Measurements from ENCODE around the gene CHADL. TPM values are rescaled to one million over a fixed set of nuclear protein-coding genes. Genes with fewer than 3 reads are reported as not detected.

CHADL gene
- total and polyA plus RNA-seq, 2 experiments from 2014 or later = 1.8 to 3.3 TPM

DNA sequence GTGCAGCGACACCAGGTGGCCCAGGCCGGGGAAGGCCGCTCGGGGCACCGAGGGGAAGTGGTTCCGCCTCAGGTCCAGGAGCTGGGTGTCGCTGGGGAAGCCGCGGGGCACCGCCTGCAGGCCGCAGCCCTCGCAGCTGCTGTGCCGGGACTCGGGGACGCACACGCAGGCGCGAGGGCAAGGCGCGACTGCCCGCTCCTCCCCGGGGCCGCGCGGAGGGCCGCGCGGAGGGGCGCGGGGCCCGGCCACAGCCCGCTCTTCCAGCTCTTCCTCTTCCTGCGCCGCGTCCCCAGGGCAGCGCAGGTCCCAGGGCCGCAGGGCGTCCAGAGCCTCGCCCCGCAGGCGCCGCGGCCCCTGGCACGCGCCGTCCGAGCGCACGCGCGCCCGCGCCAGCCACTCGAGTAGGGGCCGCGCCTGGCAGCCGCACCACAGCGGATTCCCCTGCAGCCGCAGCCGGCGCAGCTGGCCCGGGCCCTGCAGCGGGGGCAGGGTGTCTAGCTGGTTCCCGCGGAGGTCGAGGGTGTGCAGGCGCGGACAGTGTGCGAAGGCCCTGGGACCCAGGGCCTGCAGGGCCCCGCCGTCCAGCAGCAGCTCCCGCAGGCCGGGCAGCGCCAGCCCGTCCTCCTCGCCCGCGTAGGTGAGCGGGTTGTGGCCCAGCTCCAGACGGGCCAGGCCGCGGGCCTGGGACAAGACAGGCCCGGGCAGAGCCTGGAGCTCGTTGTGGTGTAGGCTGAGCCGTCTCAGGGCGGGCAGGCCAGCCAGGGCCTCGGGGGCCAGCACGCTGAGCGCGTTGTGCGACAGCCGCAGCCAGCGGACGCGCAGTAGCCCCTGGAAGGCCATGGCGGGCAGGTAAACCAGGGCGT lies 2.8 kb downstream of the CHADL start:
- no peak overlapping the region for H3K27ac ChIP-seq
- H3K27me3 ChIP-seq = no peaks in the 10 kb centered on the region
- H3K36me3 ChIP-seq = no peaks in the 10 kb centered on the region
- peak; percentile 50 to 74 for DNase-seq (ENCODE audit: low read depth in 1 of 2, low spot score in 1 of 2)
- H3K4me3 ChIP-seq = peak overlapping the region; percentile 10
- H3K9me3 ChIP-seq (ENCODE audit: low read depth) = no peaks in the 10 kb centered on the region
- TF ChIP-seq CTCF (IDR thresholded peaks at IDR 0.05; ENCODE audit: low read depth, low read length) = peak; percentile 44
- H3K4me1 ChIP-seq (ENCODE audit: low read depth) = no peaks in the 10 kb centered on the region

DNA sequence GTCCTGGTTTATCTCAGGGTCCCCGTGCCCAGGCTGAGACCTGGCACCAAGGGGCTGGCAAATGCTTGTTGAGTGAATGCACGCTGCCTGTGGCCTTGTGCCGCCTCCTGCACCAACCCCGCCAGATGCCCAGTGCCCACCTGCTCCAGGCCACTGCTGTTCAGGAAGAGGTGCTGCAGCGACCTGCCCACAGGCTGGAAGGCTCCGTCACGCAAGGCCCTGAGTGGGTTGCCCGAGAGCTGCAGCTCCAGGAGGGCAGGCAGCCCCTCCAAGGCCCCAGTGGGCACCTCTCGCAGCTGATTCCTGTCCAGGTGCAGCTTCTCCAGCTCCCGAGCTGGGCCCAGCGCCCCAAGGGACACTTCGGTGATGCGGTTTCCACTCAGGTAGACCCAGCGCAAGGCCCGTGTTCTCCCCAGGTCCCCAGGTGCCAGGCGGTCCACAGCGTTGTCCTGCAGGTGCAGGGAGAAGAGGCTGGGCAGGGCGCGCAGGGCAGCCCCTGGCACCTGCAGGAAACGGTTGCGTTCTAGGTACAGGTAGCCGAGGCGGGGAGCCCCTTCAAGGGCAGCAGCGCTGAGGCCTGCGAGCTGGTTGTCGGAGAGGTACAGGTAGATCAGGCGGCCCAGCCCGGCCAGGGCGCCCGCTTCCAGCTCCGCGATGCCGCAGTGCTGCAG lies 3.6 kb downstream of the CHADL start:
- Histone ChIP-seq H3K27ac (no peak overlapping the region), H3K4me1 (ENCODE audit: low read depth) (no peaks in the 10 kb centered on the region), H3K27me3 (no peaks in the 10 kb centered on the region), H3K9me3 (ENCODE audit: low read depth) (no peaks in the 10 kb centered on the region), H3K4me3 (peak overlapping the region; percentile 10), H3K36me3 (no peaks in the 10 kb centered on the region)
- DNase-seq (ENCODE audit: low read depth in 1 of 2, low spot score in 1 of 2) = no peak
- no peak for TF ChIP-seq CTCF (IDR thresholded peaks at IDR 0.05; ENCODE audit: low read depth, low read length)

- DNase-seq (ENCODE audit: low read depth in 1 of 2, low spot score in 1 of 2) = no peak
- Histone ChIP-seq H3K4me1 (ENCODE audit: low read depth) (no peaks in the 10 kb centered on the region), H3K4me3 (no peak overlapping the region), H3K27ac (no peak overlapping the region), H3K27me3 (no peaks in the 10 kb centered on the region), H3K36me3 (no peaks in the 10 kb centered on the region), H3K9me3 (ENCODE audit: low read depth) (no peaks in the 10 kb centered on the region)
- no peak for TF ChIP-seq CTCF (IDR thresholded peaks at IDR 0.05; ENCODE audit: low read depth, low read length)
Observed at GRCh38 chr22:41234815-41235695, 5.7 kb downstream of the CHADL start.

DNA sequence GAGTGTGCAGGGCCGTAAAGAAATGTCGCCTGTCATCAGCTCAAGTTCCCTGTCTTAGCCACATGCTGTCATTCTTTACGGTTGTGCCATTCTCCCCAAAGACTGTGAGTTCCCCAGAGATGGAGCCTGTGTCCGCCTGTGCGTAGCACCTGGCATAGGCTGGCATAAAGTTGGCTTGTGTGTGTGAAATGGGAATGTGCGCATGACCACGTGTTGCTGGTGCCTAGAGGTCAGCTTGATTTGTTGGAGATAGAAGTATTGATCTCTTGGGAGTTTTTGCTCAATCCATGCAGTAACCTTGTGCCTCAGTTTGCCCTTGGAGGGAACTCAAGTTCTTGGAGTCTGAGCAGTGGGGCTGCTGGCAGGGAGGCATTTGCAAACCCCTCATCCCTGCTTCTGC lies 9.4 kb downstream of the CHADL start:
- Histone ChIP-seq H3K36me3 (peaks cover 13% of the 10 kb centered on the region), H3K4me3 (no peak overlapping the region), H3K9me3 (ENCODE audit: low read depth) (no peaks in the 10 kb centered on the region), H3K27ac (no peak overlapping the region), H3K27me3 (no peaks in the 10 kb centered on the region), H3K4me1 (ENCODE audit: low read depth) (no peaks in the 10 kb centered on the region)
- no peak for TF ChIP-seq CTCF (IDR thresholded peaks at IDR 0.05; ENCODE audit: low read depth, low read length)
- DNase-seq (ENCODE audit: low read depth in 1 of 2, low spot score in 1 of 2) = no peak

DNA sequence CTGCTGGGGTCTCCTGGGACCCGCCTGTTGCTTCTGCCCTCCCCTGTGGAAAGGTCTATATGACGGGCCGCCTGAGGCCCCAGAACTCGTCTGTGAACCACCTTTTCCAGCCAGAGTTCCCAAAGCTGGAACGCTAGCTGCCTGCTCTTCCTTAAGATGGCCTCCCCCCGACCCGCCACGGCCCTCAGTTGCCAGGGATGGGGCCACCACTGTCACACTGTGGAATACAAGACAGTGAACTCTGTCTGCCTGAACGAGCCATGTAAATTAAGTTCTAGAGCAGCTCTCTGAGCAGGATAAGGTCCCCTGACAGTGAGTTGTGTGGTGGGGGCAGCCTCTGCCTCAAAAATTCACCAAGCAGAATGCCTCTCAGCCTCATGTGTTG lies 10.3 kb downstream of the CHADL start:
- DNase-seq (ENCODE audit: low read depth in 1 of 2, low spot score in 1 of 2) = no peak
- no peaks in the 10 kb centered on the region for H3K9me3 ChIP-seq (ENCODE audit: low read depth)

More for the DNA sequence above, 10.3 kb downstream of the CHADL start:
- Histone ChIP-seq H3K4me3 (no peak overlapping the region), H3K36me3 (peaks cover 21% of the 10 kb centered on the region), H3K27me3 (no peaks in the 10 kb centered on the region), H3K4me1 (ENCODE audit: low read depth) (no peaks in the 10 kb centered on the region), H3K27ac (no peak overlapping the region)
- no peak for TF ChIP-seq CTCF (IDR thresholded peaks at IDR 0.05; ENCODE audit: low read depth, low read length)

Measured in cardiac muscle cell (in vitro differentiated cells and primary cell).